GM21723 (cell line): ENCODE data around the gene GPHB5.

Experiments used
- ATAC-seq: cut with Tn5 transposase; IDR thresholded peaks from one replicate; pipeline ENCODE4 v1.9.1; 2021; ENCODE audit warnings: mild to moderate bottlenecking, moderate library complexity; ENCODE audit not compliant: unreplicated experiment

The GPHB5 gene

DNA sequence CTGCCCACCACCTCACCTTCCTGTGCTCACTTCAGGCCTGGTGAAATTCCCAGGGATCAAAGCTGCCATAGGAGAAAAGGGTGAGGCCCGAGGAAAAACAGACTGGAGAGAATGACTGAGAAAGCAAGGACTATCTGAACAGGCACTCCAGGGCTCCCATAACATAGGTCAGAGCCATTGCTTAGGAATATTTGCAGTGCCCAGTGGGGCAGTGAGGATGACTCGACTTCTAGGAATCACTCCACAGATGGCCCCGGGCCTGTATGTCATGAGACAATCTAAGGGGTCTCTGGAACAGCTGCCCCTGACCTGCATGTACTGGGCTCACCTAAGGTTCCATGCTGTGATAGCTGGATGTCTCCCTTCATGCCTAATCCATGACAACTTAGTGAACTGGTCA, 51.6 kb downstream of the GPHB5 start:
- no peak for ATAC-seq

DNA sequence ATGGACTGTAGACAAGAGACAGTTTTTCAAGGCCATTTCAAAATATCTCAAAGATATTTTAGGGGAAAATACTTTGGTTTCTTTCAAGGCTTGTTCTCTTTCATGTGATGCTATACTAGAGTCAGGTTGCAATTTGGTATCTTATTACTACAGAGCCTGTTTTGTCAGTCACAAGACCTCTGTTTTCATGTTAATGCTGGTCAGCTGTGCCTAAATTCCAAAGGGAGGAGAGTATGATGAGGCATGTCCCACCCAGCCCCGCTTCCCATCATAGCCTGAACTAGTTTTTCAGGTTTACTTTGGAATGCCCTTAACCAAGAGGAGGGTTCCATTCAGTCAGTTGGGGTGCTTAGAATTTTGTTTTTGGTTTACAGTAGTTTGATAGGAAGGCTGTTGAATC, 52.6 kb downstream of the GPHB5 start:
- no peak for ATAC-seq
